Hindlimb muscle (tissue), 1 donor: ENCODE measurements around the gene PTPRN2. TPM values are rescaled to one million over a fixed set of nuclear protein-coding genes. Genes with fewer than 3 reads are reported as not detected.

ENCODE experiments used
- DNase-seq: peaks from one replicate; pipeline ENCODE4 v3.0.0-alpha.2; 2013
- polyA plus RNA-seq: library from polyadenylated mRNA; unstranded; fragments of 120-200 nt; gene quantifications from one replicate; pipeline ENCODE4 v1.2.1, GENCODE V29; 2013; ENCODE audit not compliant: insufficient read length

The PTPRN2 gene
- polyA plus RNA-seq, 1 donor, result 2.0 TPM

DNA sequence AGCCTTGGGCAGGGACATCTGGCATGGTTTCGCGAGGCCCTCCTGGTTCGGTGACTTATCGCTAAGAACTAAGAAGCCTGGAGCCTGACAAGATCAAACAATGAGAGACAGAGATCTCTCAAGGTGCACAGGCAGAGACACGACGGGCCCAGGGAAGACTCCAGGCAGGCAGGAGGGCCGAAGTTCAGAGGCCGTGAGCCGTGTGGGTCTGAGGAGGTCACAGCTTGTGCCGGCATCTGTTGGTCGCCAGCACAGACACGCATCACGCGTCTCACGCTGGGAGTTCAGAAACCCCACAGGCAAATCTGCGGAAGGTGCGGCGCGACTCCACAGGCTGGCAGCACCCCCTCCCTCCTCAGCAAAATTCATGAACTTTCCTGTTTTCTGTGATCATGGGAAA lies 936.8 kb downstream of the PTPRN2 start:
- no peak for DNase-seq

DNA sequence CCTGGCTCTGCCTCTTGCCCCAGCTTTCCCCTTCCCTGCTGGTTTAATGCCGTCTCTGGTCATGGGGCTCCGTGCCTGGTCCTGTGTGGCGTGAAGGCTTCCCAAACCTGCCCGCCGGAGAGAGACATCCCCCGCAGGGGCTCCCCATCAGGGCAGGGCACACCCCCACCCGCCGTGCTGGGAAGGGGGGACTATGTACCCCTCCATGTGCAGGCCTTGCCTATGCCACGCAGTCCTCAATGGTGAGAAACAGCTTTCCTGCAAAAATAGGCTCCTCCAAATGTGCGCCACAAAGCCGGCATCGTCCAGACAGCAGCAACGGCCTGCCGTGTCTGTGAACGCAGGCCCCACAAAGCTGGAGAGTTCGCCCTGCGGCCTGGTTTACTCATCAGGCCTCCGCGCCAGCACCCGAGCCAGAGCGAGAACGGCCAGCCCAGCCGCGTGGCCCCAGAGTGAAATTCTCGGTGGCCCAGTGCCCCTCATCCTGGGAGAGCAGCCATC lies 937.4 kb downstream of the PTPRN2 start:
- DNase-seq, result no peak

DNA sequence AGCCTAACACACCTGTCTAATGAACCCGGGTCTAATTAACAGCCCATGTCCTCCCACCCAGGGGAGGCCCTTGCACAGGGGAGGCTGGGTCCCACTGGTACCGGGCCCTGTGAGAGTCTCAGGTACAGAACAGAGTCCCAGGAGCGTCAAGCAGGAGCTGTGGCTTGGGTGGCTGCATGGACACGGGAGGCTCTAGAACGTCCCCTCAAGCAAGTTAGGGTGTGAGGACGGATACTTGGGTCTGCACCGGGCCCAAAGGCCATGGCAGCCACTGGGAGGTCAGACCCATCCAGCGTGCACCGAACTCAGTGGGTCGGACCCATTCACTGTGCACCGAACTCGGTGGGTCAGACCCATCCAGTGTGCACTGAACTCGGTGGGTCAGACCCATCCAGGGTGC lies 941.1 kb downstream of the PTPRN2 start:
- no peak for DNase-seq

DNA sequence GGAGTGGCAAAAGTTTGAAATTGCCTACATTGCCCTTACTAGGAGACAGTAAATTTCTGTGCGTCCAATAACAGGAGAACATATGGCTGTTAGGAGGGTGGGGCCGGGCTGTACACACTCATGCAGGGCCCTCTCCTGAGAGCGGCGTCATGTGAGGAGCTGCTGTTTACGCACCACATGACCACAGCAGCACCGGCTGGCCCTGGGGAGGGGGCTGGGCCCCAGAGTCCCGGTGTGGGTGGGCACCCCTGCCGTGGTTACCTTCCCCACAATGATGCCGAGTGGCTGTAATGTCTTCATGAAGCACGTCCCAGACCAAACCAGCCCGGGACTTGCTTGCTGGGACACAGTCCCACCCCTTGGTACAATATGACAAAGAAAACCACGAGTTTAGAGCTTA lies 942.1 kb downstream of the PTPRN2 start:
- DNase-seq, result no peak

DNA sequence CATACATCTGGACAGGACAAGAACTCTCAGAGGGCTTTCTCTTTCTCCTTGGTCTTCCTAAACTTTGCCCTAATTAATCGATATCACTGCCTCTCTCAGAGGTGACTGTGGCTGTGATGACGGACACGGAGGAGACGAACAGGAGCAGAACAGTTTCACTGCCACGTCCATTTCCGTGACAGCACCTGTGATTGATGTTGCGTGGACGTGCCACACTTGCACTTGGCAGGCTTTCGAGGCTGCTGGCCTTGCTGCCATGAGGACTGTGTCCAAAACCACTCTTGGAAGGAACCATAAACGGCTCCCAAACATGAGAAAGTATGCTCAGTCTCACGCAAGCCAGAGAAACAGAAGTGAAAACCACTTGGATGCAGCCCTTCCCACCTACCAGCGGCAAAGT lies 942.7 kb downstream of the PTPRN2 start:
- DNase-seq, result no peak

DNA sequence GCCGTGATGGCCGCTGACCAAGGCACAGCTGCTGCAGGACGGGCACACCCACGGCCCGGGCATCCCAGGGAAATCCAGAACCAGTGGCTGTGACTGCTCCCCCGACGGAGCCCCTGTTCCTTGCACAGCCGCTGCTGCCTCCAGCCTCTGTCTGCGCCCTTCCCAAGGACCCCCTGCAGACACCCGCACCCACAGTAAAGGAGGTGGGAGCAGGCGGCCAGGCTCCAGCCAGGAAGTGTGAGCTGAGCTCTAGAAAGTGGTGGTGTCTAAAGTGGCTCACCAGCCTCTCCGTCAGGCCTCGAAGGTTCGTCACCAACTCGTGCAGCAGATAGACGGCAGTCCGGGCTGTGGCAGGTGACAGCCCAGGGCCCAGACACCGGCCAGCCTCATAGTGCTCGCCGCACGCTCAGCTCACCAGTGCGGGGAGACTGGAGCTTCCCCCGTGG lies 944.1 kb downstream of the PTPRN2 start:
- DNase-seq, result no peak

DNA sequence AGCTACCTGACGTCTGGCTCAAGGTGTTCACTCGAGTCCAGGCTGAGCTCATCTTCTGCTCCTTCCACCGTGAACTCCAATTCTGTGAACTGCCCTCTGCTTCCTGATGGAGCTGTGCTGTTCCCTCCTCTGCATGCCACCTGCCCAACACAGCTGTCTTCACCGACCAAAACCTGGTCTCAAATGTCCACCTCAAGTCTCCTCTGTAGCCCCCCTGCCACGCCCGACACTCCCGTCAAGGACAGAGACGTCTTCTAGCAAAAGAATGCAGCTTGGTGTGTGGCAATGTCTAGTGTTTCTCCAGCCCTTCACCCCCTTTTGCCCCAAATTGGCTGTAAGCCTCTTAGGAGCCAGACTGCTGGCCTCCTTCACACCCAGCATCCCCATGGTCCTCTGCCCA lies 945.8 kb downstream of the PTPRN2 start:
- DNase-seq, result no peak

DNA sequence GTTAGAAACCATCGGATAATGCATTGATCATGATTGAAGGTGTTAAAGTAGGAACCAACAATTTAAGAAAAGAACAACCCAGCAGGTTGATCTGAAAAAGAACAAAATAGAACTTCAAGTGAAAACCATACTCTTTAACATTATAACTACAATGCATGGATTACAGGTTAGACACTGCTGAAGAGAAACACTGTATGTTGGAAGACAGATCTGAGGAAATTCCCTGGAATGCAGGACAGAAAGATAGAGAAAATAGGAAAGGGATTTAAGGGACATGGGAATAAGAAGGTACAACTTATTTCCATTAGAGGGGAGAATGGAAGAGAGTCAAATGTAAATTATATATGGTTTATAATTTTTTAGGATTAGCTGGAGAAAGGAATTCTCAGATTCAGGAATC lies 947.5 kb downstream of the PTPRN2 start:
- no peak for DNase-seq

DNA sequence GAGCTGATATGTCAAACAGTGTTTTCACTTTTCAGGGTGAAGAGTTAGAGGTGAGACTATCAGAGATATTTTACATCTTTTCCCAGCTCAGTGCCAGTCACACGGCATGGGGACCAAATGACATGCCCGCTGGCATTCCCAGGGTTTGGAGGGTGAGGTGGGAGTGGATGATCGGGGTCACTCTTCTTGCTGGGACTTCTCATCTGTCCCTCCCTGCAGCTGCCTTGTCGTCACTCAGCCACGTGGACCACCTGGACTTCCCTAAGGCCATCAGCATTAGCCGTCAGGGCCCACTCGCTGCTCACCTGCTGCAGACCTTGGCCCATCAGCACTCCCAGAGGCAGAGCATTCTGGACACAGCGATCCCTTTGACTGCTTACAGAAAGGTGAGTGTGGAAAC lies 949.1 kb downstream of the PTPRN2 start:
- no peak for DNase-seq

DNA sequence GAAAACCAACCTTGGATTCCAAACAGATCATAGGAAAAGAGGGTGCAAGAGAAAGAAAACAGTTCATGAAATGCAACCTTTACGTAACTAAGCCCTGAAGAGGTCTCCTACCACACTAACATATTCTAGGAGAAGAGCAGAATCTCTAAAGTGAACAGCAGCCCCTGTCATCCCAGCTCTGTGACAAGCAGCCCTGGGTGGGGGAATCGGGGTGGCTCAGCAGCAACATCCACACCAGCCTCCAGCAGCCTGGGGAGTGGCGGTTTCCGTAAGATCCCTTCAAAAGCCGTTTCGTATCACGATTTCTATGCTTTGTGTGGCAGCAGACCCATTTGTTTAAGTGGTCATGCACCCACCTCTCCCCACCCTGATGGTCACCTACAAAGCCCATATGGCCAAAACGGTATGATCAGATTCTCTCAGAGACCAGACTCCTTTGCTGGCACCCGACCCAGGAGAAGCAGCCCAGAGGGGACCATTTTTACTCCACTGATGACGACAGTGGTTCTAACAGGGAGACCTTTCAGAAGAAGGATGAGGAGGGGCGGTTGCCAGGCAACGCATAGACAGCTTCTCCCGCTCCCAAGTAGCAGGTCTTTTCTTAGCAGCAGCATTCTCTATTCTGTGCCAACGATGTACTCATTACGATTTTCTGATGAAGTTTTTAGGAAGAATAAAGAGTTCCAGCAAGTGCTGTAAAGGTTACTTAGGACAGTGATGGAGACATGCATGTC lies 950.2 kb downstream of the PTPRN2 start:
- no peak for DNase-seq

DNA sequence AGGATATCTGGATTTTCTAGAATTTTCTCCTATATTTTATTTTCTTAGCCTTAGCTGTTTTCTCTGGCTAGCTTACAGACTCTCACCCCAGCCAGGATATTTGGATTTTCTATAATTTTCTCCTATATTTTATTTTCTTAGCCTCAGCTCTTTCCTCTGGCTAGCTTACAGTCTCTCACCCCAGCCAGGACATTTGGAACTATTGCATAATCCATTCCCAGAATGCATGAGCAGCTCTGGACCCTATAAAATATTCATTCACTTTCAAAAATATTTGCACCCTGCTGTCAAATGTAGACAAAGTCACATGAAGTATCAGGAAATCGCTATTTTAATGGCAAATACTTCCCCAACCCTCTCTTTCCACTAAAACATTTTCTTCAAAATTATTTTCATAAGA lies 952.0 kb downstream of the PTPRN2 start:
- DNase-seq, result no peak

DNA sequence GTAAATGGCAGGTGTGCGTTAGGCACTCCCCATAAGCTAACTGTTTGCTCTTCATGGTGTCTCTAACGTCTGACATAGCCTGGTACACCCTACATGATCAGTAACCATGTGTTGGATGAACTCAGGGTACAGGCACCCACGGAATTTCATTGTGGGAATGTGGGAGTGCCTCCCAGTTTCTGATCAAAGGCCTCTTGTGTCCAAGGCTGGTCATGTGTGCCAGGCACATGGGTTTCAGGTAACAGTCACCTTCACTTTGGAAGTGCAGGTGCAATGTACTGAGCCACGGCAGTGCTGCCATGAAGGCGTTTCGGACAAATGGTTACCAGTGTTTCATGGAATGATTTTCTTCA lies 952.5 kb downstream of the PTPRN2 start:
- no peak for DNase-seq

DNA sequence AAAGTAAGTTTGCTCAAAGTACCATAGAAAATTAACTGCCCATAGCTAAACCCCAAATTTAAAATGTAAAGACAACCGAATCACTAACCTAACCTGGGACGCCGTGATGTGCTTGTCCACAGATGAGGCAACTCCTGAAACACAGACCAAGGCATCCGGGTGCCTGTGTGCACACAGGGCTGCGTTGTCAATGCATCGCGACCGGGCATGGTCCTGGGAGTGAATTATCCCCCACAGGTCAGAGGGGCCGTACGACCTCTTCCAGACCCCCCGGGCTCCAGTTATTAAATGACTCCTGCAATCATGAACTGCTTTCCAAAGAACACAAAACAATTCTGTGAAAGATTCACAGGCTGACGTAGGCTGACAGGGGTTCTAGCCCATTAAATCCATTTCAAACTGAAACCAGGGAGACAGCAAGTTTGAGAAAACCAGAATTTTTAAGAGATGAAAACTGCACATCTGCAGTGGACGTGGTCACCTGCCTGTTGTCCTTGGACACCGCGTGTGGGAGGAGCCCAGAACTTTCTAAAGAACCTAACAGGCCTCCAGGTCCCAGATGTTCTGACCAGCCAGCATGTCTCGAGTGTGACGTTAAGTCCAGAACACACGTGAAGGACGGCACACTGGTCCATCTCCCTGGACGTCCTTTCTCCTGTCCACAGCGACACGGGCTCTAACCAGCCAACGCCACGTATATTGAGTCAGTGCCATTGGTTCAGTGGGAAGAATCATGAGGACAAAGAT lies 953.0 kb downstream of the PTPRN2 start:
- DNase-seq, result no peak

DNA sequence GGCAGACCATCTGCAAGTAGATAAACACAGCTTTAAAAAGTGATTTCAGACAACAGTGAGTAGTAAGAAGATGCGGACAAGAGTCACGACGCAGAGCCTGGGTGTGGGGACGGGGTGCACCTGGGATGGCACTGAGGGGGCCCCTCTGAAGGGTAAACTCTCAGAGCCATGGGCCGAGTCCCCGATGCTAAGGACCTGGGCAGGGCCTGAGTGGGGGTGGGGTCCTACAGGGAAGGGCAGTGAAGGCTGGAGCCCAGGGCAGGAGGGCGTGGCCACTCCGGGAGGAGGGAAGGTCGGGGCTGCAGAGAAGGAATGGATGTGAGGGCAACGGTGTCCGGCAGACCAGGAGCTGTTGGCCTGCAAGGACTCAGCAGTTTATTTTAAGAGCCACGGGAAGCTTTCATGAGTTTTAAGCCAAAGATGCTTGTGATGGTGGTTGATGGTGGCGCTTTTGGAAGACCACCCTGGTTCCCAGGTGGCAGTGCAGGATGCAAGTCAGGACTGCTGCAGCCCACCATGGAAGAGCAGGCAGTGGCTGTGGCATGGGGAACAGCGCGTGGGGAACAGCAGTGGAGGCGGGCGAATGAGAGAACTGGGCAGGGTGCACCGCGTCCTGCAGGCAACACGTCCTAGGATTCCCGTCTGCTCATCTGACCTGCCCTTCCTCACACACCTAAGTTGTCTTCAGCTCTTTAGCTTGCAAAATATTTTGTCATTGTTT lies 954.0 kb downstream of the PTPRN2 start:
- DNase-seq, result no peak

DNA sequence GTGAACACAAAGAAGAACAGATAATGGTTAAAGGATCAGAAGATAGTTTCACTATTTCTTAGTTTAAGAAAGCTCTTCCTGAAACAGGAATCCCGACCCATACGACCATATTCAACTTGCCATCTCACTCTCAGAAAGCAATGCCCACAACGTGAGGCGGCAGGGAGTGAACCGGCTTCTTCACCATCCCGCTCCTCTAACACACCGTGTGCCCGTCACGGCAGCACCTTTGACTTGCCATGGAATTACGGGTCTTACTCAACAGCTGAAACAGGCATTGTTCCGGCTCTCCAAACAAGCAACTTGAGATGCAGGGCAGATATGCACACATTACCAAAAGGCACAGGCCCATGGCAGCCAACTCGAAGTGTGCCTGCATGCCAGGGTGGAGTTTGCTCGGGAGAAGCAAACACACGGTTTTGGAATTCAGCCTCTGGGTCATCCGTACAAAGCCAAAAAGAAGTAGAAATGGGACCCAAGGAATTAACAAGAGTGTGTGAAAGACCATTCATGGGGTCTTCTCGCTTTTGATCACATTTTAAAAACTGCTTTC lies 957.2 kb downstream of the PTPRN2 start:
- no peak for DNase-seq

DNA sequence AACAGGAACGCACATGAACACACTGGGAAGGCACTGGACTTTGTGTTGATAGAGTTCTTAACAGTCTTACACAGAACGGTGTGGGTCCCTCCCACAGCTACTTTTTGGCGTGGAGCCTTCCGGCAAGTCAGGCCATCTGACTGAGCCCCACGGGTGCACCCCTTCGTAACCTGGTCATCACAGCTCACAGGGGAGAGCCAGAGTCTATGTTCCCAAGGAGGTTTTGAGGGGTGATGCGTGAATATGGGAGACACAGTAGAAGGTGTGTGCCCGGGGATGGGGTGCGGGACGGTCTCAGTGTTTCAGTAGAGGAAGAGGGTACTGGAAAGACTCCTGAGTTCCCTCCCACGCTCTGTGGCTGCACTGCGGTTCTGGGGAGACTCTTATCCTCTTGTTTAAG lies 959.2 kb downstream of the PTPRN2 start:
- no peak for DNase-seq

DNA sequence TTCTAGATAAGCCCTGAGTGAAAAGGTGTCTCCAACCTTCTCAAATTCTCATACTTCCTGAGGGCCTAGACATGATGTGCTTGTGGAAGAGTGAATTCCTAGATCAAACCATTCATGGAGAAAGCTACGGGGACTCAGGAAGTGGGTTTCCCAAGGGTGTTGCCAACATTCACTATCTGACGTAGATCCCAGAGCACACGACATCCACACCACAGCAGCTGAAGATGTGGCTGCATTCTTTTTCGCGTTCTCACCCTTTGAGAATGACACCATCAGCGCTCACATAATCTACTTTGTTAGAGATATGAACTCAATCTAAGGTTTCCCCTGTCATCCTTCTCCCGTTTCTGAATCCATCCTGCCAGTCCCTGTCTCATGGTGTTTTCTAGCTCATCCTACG lies 960.0 kb downstream of the PTPRN2 start:
- no peak for DNase-seq

DNA sequence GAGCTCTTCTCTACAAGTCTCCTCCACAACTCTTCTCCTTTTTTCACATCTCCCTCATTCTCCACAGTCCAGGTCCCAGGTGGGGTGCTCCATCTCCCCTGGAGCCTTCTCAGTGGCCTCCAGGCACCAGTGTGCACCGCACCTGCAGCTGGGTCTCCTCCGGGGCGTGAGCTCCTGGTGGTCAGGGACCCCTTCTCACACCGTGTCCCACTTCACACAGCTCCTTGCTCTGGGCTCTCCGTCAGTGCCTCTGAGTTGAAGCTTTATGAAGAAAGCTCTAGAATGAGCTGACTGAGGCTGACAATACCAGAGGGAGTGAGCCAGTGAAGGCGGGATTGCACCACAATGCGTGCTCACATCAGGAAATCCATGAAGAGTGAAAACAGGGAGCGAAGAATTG lies 960.6 kb downstream of the PTPRN2 start:
- DNase-seq, result no peak

DNA sequence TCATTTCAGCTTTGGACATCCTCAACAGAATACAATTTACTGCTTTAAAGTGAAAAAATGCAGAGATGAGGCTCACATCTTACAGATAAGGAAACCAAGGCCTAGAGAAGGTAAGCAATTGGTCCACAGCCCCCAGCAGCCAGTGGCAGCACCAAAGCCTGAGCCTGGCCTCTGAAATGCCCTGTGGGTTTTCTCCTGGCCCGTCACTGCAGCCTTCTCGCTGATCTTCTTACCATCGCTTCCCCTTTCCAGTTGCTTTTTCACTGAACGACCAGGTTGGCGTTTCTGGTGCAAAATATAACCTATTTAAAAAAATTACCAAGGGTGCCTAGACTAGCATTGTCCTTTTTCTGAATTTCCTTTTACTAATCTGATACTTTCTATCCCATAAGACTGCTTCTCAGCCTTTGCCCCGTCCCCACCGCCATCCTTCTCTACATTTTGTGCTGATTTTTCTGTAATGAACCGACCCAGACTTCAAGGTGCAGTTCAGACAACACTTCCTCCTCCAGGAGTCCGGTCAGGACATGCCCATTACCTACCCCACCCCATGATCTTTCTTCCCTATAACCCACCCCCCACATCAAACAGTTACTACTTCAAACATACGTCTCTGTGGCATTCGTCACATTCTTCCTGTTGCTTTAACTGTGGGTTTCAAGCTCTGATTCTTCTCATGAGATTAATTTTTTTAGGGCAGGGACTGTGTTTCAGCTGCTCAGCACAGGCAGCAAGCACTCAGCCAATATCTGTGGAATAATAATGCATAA lies 961.5 kb downstream of the PTPRN2 start:
- no peak for DNase-seq

DNA sequence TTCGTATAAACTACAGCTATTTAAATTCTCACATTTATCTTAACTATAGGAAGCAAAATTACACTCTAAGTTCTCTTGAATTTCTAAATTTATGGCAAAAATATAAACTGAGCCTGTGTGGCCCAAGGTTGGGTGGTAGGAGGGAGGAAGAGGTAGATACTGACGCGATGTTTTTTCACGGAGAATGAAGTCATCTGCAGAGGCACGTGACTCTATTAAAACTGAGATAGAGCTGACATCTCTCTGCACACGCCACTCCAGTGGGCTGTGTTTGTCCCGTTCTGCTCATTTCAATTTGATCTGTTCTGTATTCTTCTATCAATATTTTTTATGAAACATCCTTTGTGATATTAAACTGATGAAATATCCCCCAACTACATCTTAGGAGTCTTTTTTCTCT lies 964.1 kb downstream of the PTPRN2 start:
- no peak for DNase-seq

DNA sequence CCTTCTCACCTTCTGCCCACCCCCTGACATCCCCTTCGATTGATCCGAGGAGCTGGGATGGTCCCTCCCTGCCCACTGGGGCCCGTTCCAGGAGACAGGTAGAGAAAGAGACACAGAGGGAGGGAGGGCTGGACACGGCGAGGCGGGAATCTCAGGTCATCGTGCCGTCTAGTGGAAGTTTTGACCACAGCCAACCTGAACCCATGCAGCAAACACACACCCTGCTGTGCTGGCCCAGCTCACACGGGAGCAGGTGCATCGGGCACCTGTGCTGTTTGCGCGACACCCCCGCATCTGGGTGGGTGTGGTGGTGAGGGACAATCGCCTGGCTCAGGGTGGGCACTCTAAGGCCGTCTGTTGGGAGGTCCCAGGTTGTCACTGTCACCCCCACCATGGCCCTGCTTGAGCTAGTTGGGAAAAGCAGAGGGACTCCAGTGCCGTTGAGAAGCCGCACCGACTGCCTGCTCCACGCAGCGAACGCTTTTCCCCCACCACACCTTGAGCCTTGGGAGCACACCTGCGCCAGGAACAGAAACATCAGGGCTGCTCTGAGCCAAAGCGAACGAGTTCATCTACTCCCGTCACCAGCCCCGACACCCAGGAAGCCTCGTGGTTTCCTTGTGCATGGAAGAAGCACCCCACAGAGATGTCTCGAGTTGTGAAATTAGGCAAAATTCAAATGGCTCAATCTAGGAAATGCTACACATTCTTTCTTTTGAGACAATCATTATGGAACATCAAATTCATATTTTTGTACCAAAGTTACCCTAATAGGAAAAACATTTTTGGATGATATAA lies 965.0 kb downstream of the PTPRN2 start:
- no peak for DNase-seq

DNA sequence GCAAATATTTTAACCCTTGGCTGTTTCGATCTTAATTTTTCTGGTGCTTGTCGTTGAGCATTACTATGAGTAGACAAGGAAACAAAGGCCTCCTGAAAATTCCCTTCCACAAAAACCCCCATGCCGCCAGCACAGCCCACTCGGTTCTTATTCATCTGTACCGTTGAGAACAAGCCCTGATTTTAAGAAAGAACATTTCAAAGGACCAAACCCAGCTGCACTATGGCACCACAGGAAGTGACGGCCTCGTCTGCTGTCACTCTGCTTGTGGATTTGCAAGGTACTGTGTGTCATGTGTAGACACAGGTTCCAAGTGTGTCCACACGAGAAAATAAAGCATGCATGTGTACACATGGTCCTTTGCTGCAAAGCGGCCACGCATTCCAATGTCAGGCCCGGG lies 965.6 kb downstream of the PTPRN2 start:
- no peak for DNase-seq
